ENCODE measurements around the gene ZDHHC11B.
"Not testable (repeated sequence)": the region's sequence is repeated elsewhere in the genome, so short reads cannot be mapped to it uniquely, and the experiment has no call there.

ZDHHC11B gene

GRCh38 chr5:784428-785177 lies at the start of gene ZDHHC11B:
Gene ZDHHC11B (minus strand): TSS chr5:784729. CDS start chr5:766919, 17,810 bp downstream.
- peak; percentile 94 for DNase-seq

- not testable (repeated sequence) for DNase-seq
These were observed 49.5 kb upstream of the ZDHHC11B start for GRCh38 chr5:834013-834412.

GRCh38 chr5:828194-828593 lies 43.7 kb upstream of the ZDHHC11B start:
- not testable (repeated sequence) for DNase-seq

GRCh38 chr5:825544-825943 lies 41.0 kb upstream of the ZDHHC11B start:
- DNase-seq, result not testable (repeated sequence)

GRCh38 chr5:821504-821903 lies 37.0 kb upstream of the ZDHHC11B start:
- no peak for DNase-seq

- no peak for DNase-seq
These were observed 35.7 kb upstream of the ZDHHC11B start for GRCh38 chr5:820245-820644.

GRCh38 chr5:819078-819477 lies 34.5 kb upstream of the ZDHHC11B start:
- DNase-seq, result no peak

- no peak for DNase-seq
These were observed 31.6 kb upstream of the ZDHHC11B start for GRCh38 chr5:816176-816575.

- DNase-seq, result no peak
These were observed 30.9 kb upstream of the ZDHHC11B start for GRCh38 chr5:815449-815848.

- DNase-seq, result not testable (repeated sequence)
These were observed 29.0 kb upstream of the ZDHHC11B start for GRCh38 chr5:813575-813974.

GRCh38 chr5:811384-811783 lies 26.9 kb upstream of the ZDHHC11B start:
- DNase-seq, result not testable (repeated sequence)

- not testable (repeated sequence) for DNase-seq
These were observed 23.4 kb upstream of the ZDHHC11B start for GRCh38 chr5:807719-808514.

- DNase-seq, result no peak
These were observed 16.9 kb upstream of the ZDHHC11B start for GRCh38 chr5:801472-801871.

- not testable (repeated sequence) for DNase-seq
These were observed 16.5 kb upstream of the ZDHHC11B start for GRCh38 chr5:801055-801454.

GRCh38 chr5:798505-799138 lies 14.1 kb upstream of the ZDHHC11B start:
- DNase-seq, result not testable (repeated sequence)

GRCh38 chr5:797986-798385 lies 13.5 kb upstream of the ZDHHC11B start:
- not testable (repeated sequence) for DNase-seq

GRCh38 chr5:795873-796272 lies 11.3 kb upstream of the ZDHHC11B start:
- DNase-seq, result not testable (repeated sequence)

- not testable (repeated sequence) for DNase-seq
These were observed 10.4 kb upstream of the ZDHHC11B start for GRCh38 chr5:794948-795347.

- DNase-seq, result not testable (repeated sequence)
These were observed 4.2 kb upstream of the ZDHHC11B start for GRCh38 chr5:788703-789102.

GRCh38 chr5:787857-788233 lies 3.3 kb upstream of the ZDHHC11B start:
- DNase-seq, result not testable (repeated sequence)

- not testable (repeated sequence) for DNase-seq
These were observed 2.8 kb upstream of the ZDHHC11B start for GRCh38 chr5:787224-787856.

GRCh38 chr5:785181-785705 lies 714 bp upstream of the ZDHHC11B start:
- DNase-seq, result not testable (repeated sequence)

All from activated CD4-positive, alpha-beta T cell treated with anti-CD3 and anti-CD28 coated beads, Interleukin-2, amount 50 U/mL, for 1 hour (primary cell).